OCI-LY7 (cell line): Measurements from ENCODE around the gene PFKP.

ENCODE experiments used
- EZH2phosphoT487 ChIP-seq: fragments of 200-600 bp; sonication (generic); IDR thresholded peaks from 2 replicates; pipeline ENCODE4 v1.6.1; 2018; ENCODE audit warnings: low read depth, borderline replicate concordance, mild to moderate bottlenecking, mixed run types, antibody characterized with exemption, low read length, moderate library complexity, mixed read lengths
- TF ChIP-seq, protein P1 (sequence below): fragments of 200-600 bp; sonication (generic); conservative IDR thresholded peaks from 2 replicates; pipeline ENCODE4 v1.5.1; 2014; ENCODE audit warnings: mild to moderate bottlenecking, antibody characterized with exemption, low read length, moderate library complexity, mixed read lengths

DNA sequence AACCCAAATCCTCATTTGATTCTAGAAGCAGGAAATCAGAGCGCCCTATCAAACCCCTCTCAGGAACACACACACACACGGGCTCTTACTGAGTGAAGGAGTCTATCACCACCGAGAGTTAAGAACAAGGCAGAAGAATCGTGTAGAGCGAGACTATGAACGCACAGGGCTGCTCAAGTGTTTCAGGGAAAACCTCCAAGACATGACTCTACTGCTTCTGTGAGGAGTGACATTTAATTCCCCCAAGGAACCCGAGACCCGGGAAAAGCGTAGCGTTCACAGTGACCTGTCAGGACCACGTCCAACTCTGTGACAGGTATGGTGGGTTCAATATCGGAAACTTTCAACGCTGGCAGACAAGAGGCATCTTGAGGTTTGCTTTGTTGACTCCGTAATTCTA is 83.6 kb downstream of the PFKP start:
- TF ChIP-seq, protein P1, sequence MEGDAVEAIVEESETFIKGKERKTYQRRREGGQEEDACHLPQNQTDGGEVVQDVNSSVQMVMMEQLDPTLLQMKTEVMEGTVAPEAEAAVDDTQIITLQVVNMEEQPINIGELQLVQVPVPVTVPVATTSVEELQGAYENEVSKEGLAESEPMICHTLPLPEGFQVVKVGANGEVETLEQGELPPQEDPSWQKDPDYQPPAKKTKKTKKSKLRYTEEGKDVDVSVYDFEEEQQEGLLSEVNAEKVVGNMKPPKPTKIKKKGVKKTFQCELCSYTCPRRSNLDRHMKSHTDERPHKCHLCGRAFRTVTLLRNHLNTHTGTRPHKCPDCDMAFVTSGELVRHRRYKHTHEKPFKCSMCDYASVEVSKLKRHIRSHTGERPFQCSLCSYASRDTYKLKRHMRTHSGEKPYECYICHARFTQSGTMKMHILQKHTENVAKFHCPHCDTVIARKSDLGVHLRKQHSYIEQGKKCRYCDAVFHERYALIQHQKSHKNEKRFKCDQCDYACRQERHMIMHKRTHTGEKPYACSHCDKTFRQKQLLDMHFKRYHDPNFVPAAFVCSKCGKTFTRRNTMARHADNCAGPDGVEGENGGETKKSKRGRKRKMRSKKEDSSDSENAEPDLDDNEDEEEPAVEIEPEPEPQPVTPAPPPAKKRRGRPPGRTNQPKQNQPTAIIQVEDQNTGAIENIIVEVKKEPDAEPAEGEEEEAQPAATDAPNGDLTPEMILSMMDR: no peak
- TF ChIP-seq EZH2phosphoT487: no peak
